Esophagus (tissue), 2 donors: ENCODE data around the gene BRCA2. TPM values are rescaled to one million over a fixed set of nuclear protein-coding genes. Genes with fewer than 3 reads are reported as not detected.

Source experiments
- H3K27ac ChIP-seq, 2 donors: one replicate each; pipeline ENCODE4 v1.5.1; 2013; ENCODE audit warnings: low read depth in 2 of 2, mild to moderate bottlenecking in 2 of 2, inconsistent platforms in 1 of 2, low read length in 1 of 2, moderate library complexity in 1 of 2
- H3K27me3 ChIP-seq, 2 donors: one replicate each; pipeline ENCODE4 v1.6.1; 2013; ENCODE audit warnings: low read length in 2 of 2, control low read depth in 1 of 2, mild to moderate bottlenecking in 1 of 2; ENCODE audit not compliant: insufficient read depth in 2 of 2, control insufficient read depth in 1 of 2
- H3K36me3 ChIP-seq, 2 donors: one replicate each; pipeline ENCODE4 v1.6.1; 2013; ENCODE audit warnings: low read length in 1 of 2; ENCODE audit not compliant: control insufficient read depth in 2 of 2, insufficient read depth in 2 of 2
- H3K4me1 ChIP-seq, 2 donors: one replicate each; pipeline ENCODE4 v1.6.1; 2013; ENCODE audit warnings: low read length in 1 of 2; ENCODE audit not compliant: control insufficient read depth in 2 of 2, insufficient read depth in 2 of 2
- H3K4me3 ChIP-seq, 2 donors: one replicate each; pipeline ENCODE4 v1.5.1; 2013; ENCODE audit warnings: low read length in 2 of 2, mild to moderate bottlenecking in 2 of 2, low read depth in 1 of 2, moderate library complexity in 1 of 2
- H3K9me3 ChIP-seq, 2 donors: one replicate each; pipeline ENCODE4 v1.6.1; 2013; ENCODE audit warnings: mild to moderate bottlenecking in 2 of 2, low read depth in 1 of 2, low read length in 1 of 2, moderate library complexity in 1 of 2; ENCODE audit not compliant: control insufficient read depth in 2 of 2, insufficient read depth in 1 of 2
- WGBS, 2 donors: extraction: QIAGEN DNeasy Blood & Tissue Kit; methylation state at CpG; one replicate each; pipeline ENCODE4 v1.1.7; 2013; 5-methylcytosine and 5-hydroxymethylcytosine counted together
- polyA plus RNA-seq, 2 donors: library from polyadenylated mRNA; stranded (reverse); fragments of 200-250 nt; gene quantifications; one replicate each; pipeline ENCODE4 v1.2.3, GENCODE V29; 2013
- donor health status: healthy with polysubstance abuse.
- donor health status: Bipolar disorder and iron deficiency.

Gene BRCA2
- polyA plus RNA-seq, 2 donors: 0.71 to 1.4 TPM

GRCh38 chr13:32310134-32310706 is 5.1 kb upstream of the BRCA2 start:
- Histone ChIP-seq H3K4me1 (no peaks in the 10 kb centered on the region), H3K36me3 (no peaks in the 10 kb centered on the region), H3K9me3 (no peaks in the 10 kb centered on the region), H3K27ac (no peak overlapping the region), H3K27me3 (no peaks in the 10 kb centered on the region), H3K4me3 (peak overlapping the region in 1 of 2 donors; percentile 10)
- 45 to 46% methylated on average over 12 of the region's 12 CpGs for whole genome bisulfite sequencing, 2 donors

- Histone ChIP-seq H3K36me3 (no peaks in the 10 kb centered on the region), H3K27ac (no peak overlapping the region), H3K4me3 (no peak overlapping the region), H3K27me3 (no peaks in the 10 kb centered on the region), H3K4me1 (no peaks in the 10 kb centered on the region), H3K9me3 (no peaks in the 10 kb centered on the region)
- WGBS, 2 donors: 92 to 93% methylated on average over 36 of the region's 36 CpGs
Observed at GRCh38 chr13:32311188-32311897, 4.0 kb upstream of the BRCA2 start.

DNA sequence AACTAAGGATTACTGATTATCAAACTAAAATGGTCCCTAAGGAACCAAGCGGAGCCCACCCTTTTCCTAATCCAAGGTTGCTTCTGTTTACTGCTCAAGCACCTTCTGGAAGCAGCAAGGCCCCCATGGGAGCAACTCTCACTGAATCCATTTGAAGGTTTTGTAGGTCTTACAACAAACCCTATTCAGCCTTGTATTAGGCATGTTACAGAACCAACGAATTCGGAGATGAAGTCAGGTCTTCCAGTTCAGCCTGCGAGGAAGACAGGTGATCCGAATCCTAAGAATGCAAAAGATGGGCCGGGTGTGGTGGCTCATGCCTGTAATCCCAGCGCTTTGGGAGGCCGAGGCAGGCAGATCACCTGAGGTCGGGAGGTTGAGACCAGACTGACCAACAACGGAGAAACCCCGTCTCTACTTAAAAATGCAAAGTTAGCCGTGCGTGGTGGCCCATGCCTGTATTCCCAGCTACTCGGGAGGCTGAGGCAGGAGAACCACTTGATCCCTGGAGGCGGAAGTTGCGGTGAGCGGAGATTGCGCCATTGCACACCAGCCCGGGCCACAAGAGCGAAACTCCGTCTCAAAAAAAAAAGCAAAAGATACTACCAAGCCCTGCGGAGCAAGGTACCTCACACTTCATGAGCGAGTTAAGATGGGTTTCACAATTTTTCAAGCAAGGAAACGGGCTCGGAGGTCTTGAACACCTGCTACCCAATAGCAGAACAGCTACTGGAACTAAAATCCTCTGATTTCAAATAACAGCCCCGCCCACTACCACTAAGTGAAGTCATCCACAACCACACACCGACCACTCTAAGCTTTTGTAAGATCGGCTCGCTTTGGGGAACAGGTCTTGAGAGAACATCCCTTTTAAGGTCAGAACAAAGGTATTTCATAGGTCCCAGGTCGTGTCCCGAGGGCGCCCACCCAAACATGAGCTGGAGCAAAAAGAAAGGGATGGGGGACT is 754 bp upstream of the BRCA2 start:
- Histone ChIP-seq H3K27me3 (no peaks in the 10 kb centered on the region), H3K27ac (peak overlapping the region; percentile 96 to 98), H3K36me3 (no peaks in the 10 kb centered on the region), H3K4me1 (no peaks in the 10 kb centered on the region), H3K4me3 (peak overlapping the region; percentile 77 to 81), H3K9me3 (no peaks in the 10 kb centered on the region)
- 71 to 73% methylated on average over 32 of the region's 32 CpGs for WGBS, 2 donors

- H3K9me3 ChIP-seq: no peaks in the 10 kb centered on the region
- H3K27ac ChIP-seq: peak overlapping the region; percentile 49 to 98
- WGBS, 2 donors: 0 to 1% methylated on average over 13 of the region's 13 CpGs
- no peaks in the 10 kb centered on the region for H3K4me1 ChIP-seq
- no peaks in the 10 kb centered on the region for H3K27me3 ChIP-seq
- H3K36me3 ChIP-seq: no peaks in the 10 kb centered on the region
- peak overlapping the region; percentile 77 to 81 for H3K4me3 ChIP-seq
Observed at GRCh38 chr13:32316028-32316339, 676 bp downstream of the BRCA2 start.

- H3K27ac ChIP-seq: no peak overlapping the region
- H3K27me3 ChIP-seq: no peaks in the 10 kb centered on the region
- H3K9me3 ChIP-seq: no peaks in the 10 kb centered on the region
- peak overlapping the region in 1 of 2 donors; percentile 81 for H3K4me3 ChIP-seq
- H3K36me3 ChIP-seq: no peaks in the 10 kb centered on the region
- no peaks in the 10 kb centered on the region for H3K4me1 ChIP-seq
- 62 to 71% methylated on average over 6 of the region's 6 CpGs for WGBS, 2 donors
Observed at GRCh38 chr13:32316501-32316900, 1.2 kb downstream of the BRCA2 start.

DNA sequence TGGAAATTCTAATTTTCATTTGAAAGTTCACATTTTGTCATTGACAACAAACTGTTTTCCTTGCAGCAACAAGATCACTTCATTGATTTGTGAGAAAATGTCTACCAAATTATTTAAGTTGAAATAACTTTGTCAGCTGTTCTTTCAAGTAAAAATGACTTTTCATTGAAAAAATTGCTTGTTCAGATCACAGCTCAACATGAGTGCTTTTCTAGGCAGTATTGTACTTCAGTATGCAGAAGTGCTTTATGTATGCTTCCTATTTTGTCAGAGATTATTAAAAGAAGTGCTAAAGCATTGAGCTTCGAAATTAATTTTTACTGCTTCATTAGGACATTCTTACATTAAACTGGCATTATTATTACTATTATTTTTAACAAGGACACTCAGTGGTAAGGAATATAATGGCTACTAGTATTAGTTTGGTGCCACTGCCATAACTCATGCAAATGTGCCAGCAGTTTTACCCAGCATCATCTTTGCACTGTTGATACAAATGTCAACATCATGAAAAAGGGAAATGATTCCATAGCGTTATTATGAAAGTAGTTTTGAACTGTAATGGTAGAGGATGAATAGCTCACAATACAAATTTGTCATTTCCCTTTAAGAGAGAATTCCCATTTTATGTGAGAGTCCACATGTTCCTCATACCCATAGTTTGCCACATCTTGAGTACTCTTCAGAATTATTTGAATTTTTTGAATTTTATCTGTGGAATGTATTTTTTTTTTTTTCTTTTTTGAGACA is 2.6 kb downstream of the BRCA2 start:
- 88 to 95% methylated on average over 2 of the region's 2 CpGs for WGBS, 2 donors
- H3K27ac ChIP-seq: no peak overlapping the region
- no peaks in the 10 kb centered on the region for H3K4me1 ChIP-seq
- H3K4me3 ChIP-seq: no peak overlapping the region
- H3K36me3 ChIP-seq: no peaks in the 10 kb centered on the region
- no peaks in the 10 kb centered on the region for H3K9me3 ChIP-seq
- H3K27me3 ChIP-seq: no peaks in the 10 kb centered on the region

- no peaks in the 10 kb centered on the region for H3K27me3 ChIP-seq
- H3K9me3 ChIP-seq: no peaks in the 10 kb centered on the region
- H3K4me1 ChIP-seq: no peaks in the 10 kb centered on the region
- WGBS, 2 donors: 65 to 72% methylated on average over 4 of the region's 4 CpGs
- H3K36me3 ChIP-seq: no peaks in the 10 kb centered on the region
- H3K27ac ChIP-seq: no peak overlapping the region
- H3K4me3 ChIP-seq: no peak overlapping the region
Observed at GRCh38 chr13:32320528-32320927, 5.2 kb downstream of the BRCA2 start.

DNA sequence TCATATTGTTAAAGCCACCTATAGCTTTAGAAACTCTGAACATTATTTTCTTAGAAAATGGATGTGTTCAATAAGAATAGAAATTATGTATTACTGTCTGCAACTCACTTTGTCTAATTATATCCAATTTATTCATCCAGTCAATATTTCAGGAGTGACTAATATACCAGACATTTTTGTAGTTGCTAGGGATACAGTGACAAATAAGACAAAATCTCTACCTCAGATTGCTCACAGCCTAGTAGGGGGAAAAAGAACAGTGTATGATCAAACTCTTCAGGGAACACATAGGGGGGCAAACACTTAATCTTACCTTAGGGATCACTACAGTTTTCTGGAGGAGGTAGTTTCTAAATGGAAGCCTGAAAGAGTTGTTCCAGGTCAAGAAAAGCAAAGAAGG is 8.6 kb downstream of the BRCA2 start:
- H3K4me1 ChIP-seq: no peaks in the 10 kb centered on the region
- H3K27ac ChIP-seq: no peak overlapping the region
- no peak overlapping the region for H3K4me3 ChIP-seq
- H3K36me3 ChIP-seq: no peaks in the 10 kb centered on the region
- H3K9me3 ChIP-seq: no peaks in the 10 kb centered on the region
- H3K27me3 ChIP-seq: no peaks in the 10 kb centered on the region

GRCh38 chr13:32330441-32330840 is 15.1 kb downstream of the BRCA2 start:
- H3K36me3 ChIP-seq: no peaks in the 10 kb centered on the region
- H3K9me3 ChIP-seq: no peaks in the 10 kb centered on the region
- H3K27ac ChIP-seq: no peak overlapping the region
- H3K4me3 ChIP-seq: no peak overlapping the region
- 90 to 92% methylated on average over 2 of the region's 2 CpGs for WGBS, 2 donors
- no peaks in the 10 kb centered on the region for H3K27me3 ChIP-seq
- H3K4me1 ChIP-seq: no peaks in the 10 kb centered on the region
